DND-41 (cell line): ENCODE results near the gene SIRT1.

ENCODE experiments used
- ATAC-seq: fragments of 200-7000 bp; cut with Tn5 transposase; 3 replicates; pipeline ENCODE4 v1.9.1; 2021; ENCODE audit warnings: low read depth; ENCODE audit not compliant: insufficient read depth
- DNase-seq: peaks from one replicate; pipeline ENCODE4 v3.0.0-alpha.2; 2020
- H2AFZ ChIP-seq: 2 replicates; pipeline ENCODE4 v1.6.0; 2012; ENCODE audit warnings: low read depth, low read length
- H3K27ac ChIP-seq: 2 replicates; pipeline ENCODE4 v1.5.1; 2012; ENCODE audit warnings: low read length, inconsistent platforms
- H3K27me3 ChIP-seq: fragments of 200-600 bp; sonication (generic); 2 replicates; pipeline ENCODE4 v1.6.0; 2012; ENCODE audit warnings: low read length, mild to moderate bottlenecking, inconsistent platforms; ENCODE audit not compliant: insufficient read depth, poor library complexity
- H3K36me3 ChIP-seq: 2 replicates; pipeline ENCODE4 v1.5.1; 2012; ENCODE audit warnings: low read length, inconsistent platforms; ENCODE audit not compliant: insufficient read depth
- H3K4me1 ChIP-seq: 2 replicates; pipeline ENCODE4 v1.5.1; 2012; ENCODE audit warnings: mild to moderate bottlenecking, low read length; ENCODE audit not compliant: insufficient read depth
- H3K4me2 ChIP-seq: 2 replicates; pipeline ENCODE4 v1.6.0; 2012; ENCODE audit warnings: mild to moderate bottlenecking, moderate library complexity, low read length, inconsistent platforms; ENCODE audit not compliant: insufficient read depth
- H3K4me3 ChIP-seq, 2 experiments: fragments of 200-600 bp in 1 of 2; shearing (Covaris generic) in 1 of 2; 2 replicates each; pipeline ENCODE4 v1.5.1; 2012 to 2016; ENCODE audit warnings: inconsistent platforms in 2 of 2, low read length in 2 of 2, mild to moderate bottlenecking in 2 of 2, low read depth in 1 of 2, moderate library complexity in 1 of 2
- H3K79me2 ChIP-seq: 2 replicates; pipeline ENCODE4 v1.6.0; 2012; ENCODE audit warnings: low read length, inconsistent platforms; ENCODE audit not compliant: insufficient read depth
- H3K9ac ChIP-seq: 2 replicates; pipeline ENCODE4 v1.6.0; 2012; ENCODE audit warnings: low read depth, mild to moderate bottlenecking, inconsistent platforms, low read length, moderate library complexity
- H3K9me3 ChIP-seq: 2 replicates; pipeline ENCODE4 v1.5.1; 2012; ENCODE audit warnings: low read length, moderate library complexity, mild to moderate bottlenecking, inconsistent platforms; ENCODE audit not compliant: insufficient read depth, severe bottlenecking
- H4K20me1 ChIP-seq: 2 replicates; pipeline ENCODE4 v1.6.0; 2012; ENCODE audit warnings: low read length; ENCODE audit not compliant: insufficient read depth
- EZH2 ChIP-seq: IDR thresholded peaks from 3 replicates; pipeline ENCODE4 v1.6.1; 2012; ENCODE audit warnings: borderline replicate concordance, low read depth, mild to moderate bottlenecking, moderate library complexity, low read length, inconsistent platforms; ENCODE audit not compliant: severe bottlenecking
- TF ChIP-seq, protein P1 (sequence below): IDR thresholded peaks from 2 replicates; pipeline ENCODE4 v1.5.1; 2012; ENCODE audit warnings: borderline replicate concordance, low read length, moderate library complexity, mild to moderate bottlenecking; ENCODE audit not compliant: poor library complexity, severe bottlenecking; ENCODE audit errors: extremely low read depth

The SIRT1 gene

GRCh38 chr10:67843284-67843683, 41.2 kb upstream of the SIRT1 start:
- ATAC-seq (no peak), DNase-seq (no peak)
- no peaks in the 10 kb centered on the region for H3K79me2 ChIP-seq
- H3K4me1 ChIP-seq = peaks cover 4% of the 10 kb centered on the region; the same call in 1 of the 2 replicates
- no peak overlapping the region for H3K4me3 ChIP-seq
- H3K36me3 ChIP-seq = no peaks in the 10 kb centered on the region
- H3K4me2 ChIP-seq = no peak overlapping the region
- H4K20me1 ChIP-seq = no peaks in the 10 kb centered on the region
- no peaks in the 10 kb centered on the region for H3K27me3 ChIP-seq
- H3K9me3 ChIP-seq = no peaks in the 10 kb centered on the region
- H2AFZ ChIP-seq = no peak overlapping the region
- no peak overlapping the region for H3K9ac ChIP-seq
- TF ChIP-seq, protein P1, sequence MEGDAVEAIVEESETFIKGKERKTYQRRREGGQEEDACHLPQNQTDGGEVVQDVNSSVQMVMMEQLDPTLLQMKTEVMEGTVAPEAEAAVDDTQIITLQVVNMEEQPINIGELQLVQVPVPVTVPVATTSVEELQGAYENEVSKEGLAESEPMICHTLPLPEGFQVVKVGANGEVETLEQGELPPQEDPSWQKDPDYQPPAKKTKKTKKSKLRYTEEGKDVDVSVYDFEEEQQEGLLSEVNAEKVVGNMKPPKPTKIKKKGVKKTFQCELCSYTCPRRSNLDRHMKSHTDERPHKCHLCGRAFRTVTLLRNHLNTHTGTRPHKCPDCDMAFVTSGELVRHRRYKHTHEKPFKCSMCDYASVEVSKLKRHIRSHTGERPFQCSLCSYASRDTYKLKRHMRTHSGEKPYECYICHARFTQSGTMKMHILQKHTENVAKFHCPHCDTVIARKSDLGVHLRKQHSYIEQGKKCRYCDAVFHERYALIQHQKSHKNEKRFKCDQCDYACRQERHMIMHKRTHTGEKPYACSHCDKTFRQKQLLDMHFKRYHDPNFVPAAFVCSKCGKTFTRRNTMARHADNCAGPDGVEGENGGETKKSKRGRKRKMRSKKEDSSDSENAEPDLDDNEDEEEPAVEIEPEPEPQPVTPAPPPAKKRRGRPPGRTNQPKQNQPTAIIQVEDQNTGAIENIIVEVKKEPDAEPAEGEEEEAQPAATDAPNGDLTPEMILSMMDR = no peak
- TF ChIP-seq EZH2 = no peak
- H3K27ac ChIP-seq = no peak overlapping the region

GRCh38 chr10:67849331-67850011, 35.0 kb upstream of the SIRT1 start:
- Histone ChIP-seq H3K36me3 (no peaks in the 10 kb centered on the region), H3K9ac (peak overlapping the region; percentile 83), H3K4me1 (peaks cover 10% of the 10 kb centered on the region), H4K20me1 (no peaks in the 10 kb centered on the region), H3K27ac (peak overlapping the region; percentile 92), H3K4me2 (peak overlapping the region; percentile 66), H2AFZ (peak overlapping the region; percentile 91), H3K4me3 (peak overlapping the region; percentile 70 to 78), H3K9me3 (no peaks in the 10 kb centered on the region), H3K27me3 (no peaks in the 10 kb centered on the region), H3K79me2 (peaks cover 7% of the 10 kb centered on the region)
- TF ChIP-seq, protein P1 = no peak
- TF ChIP-seq EZH2 = no peak
- DNase-seq (peak; percentile 96), ATAC-seq (peak; percentile 100)

DNA sequence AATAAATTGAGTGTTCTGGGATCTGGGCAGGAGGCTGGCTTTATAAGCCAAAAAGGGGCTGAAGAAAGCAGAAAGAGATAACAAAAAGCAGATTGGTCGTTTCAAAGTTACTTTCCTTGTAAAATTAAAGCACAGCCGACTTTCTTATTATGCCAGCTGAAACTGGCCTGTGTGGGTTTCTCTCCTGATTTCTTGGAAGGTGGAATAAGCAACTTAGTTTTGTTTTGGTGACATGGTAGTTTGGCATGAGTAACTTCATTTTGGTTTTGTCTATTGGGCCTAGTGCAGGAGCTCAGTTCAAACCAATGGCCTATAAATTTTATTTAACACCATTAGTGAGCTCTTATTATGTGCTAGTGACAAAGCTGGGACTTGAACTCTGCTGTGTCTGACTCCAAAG, 33.3 kb upstream of the SIRT1 start:
- Histone ChIP-seq H3K4me1 (peaks cover 14% of the 10 kb centered on the region), H3K27ac (no peak overlapping the region), H2AFZ (no peak overlapping the region), H3K9ac (no peak overlapping the region), H3K79me2 (peaks cover 7% of the 10 kb centered on the region), H3K9me3 (no peaks in the 10 kb centered on the region), H3K27me3 (no peaks in the 10 kb centered on the region), H4K20me1 (no peaks in the 10 kb centered on the region), H3K36me3 (no peaks in the 10 kb centered on the region), H3K4me2 (no peak overlapping the region), H3K4me3 (no peak overlapping the region)
- TF ChIP-seq EZH2 = no peak
- TF ChIP-seq, protein P1 = no peak
- ATAC-seq = no peak
- DNase-seq = no peak
